ENCODE data around the gene TPSG1.
"Not testable (repeated sequence)": the region's sequence is repeated elsewhere in the genome, so short reads cannot be mapped to it uniquely, and the experiment has no call there.

TPSG1 gene

DNA sequence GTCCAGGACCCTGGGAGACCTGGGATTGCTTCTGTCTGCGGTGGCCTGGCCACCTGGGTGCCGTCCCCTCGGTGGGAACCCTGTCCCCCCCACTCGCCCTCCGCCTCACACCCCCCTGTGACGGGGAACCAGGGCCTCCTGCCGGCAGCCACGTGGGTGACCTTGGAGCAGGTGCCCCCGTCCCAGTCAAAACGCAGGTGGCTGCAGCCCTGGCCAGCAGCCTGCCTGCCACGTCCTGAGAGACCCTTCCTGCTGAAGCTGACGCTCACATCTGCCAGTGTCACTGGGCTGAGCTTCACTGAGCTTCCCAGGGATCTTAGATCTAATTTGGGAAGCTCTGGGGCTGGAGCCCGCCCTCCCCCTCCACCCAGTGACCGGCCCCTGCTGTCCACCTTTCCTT, 1.6 kb upstream of the TPSG1 start:
- not testable (repeated sequence) for DNase-seq (ENCODE audit: insufficient read length); FAIRE-seq

DNA sequence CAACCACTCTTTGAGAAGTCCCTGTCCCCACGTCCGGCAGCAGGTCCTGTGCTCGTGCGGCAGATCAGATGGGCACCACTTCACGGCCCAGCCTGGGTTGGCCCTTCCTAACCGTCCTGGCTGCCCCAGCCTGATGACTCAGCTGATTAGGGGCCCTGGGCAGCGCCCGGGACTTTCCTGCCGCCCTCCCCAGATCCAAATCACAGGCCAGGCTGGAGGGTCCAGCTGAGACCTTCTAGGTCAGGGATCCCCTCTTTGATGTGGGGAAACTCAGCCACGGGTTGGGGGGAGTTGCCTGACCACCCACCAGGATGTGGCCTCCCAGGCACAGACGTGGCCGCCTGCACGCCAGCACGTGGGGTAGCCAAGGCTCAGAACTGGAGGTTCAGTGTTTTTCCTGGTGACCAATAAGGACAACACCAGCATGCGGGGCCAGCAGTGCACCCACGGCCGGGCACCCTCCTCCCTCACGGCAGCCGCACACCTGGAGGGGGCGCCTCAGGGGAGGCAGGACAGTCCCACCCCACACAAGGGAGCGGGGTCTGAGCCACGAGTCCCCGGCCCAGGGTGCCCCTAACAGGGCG, 752 bp upstream of the TPSG1 start:
- not testable (repeated sequence) for FAIRE-seq; DNase-seq (ENCODE audit: insufficient read length)

DNA sequence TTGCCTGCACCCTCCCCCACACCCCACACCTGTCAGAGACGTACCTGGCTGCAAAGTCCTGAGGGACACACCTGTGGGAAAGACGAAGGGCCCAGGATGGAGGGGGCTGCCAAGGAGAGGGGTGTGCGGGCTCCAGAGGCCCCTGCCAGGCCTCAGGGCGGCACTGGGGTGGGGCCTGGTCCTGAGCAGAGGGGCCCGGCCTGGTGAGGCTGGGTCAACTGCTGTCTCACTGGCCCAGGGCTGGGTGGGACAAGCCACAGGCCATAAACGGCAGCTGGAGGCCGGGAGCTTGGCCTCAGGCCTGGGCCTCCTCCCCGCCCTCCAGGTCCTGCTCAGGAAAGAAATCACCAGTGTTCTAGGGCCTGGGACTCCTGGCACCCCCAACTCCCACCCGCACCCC, 510 bp downstream of the TPSG1 start:
- DNase-seq (ENCODE audit: insufficient read length), result no peak
- FAIRE-seq, result no peak
- TF ChIP-seq POLR2A (IDR thresholded peaks at IDR 0.05; ENCODE audit: low read depth, low read length), result no peak
- no peak for TF ChIP-seq POLR2AphosphoS5 (IDR thresholded peaks at IDR 0.05; ENCODE audit: low read depth, low read length)
- TF ChIP-seq TAF1 (IDR thresholded peaks at IDR 0.05; ENCODE audit: borderline replicate concordance, low read depth, low read length), result no peak

DNA sequence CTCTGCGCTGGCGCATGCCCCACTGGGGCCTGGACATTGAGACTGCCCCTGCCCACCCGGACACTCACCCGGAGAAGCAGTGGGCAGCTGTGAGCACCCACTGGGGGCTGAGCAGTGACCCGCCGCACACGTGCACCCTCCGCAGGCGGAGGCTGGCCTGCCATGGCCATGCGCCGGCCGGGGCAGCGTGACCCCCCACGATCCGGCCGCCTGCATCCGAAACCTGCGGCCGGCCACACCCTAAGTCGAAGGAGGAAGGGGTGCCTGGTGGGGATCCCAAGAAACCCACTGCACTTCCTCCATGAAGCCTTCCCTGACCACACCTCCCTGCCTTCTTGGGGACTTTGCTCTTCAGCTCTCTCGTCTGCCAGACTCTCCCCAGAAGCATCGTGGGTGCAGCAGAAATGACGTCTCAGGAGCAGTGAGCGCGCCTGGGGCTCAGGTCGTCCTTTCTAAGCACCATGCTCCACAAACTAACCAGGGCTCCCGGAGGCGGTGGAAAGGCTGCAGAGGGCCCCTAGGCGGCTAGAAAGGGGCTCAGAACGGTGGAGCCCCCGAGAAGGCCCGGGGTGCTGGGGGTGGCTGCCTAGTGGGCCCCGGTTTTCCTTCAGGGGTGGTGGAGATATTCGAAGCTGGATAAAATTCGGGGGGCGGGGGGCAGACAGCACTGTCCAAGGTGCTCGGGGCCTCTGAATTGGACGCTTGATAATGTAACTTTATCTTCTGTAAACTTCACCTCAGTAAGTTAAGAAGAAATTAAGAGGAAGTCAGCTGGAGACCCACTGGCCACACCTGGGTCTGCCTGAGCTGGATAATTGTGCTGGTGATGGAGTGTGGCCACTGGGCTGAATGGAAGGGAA, 1.5 kb downstream of the TPSG1 start:
- DNase-seq (ENCODE audit: insufficient read length) (no peak), FAIRE-seq (no peak)
- TF ChIP-seq POLR2AphosphoS5 (IDR thresholded peaks at IDR 0.05; ENCODE audit: low read depth, low read length), result no peak
- TF ChIP-seq POLR2A (IDR thresholded peaks at IDR 0.05; ENCODE audit: low read depth, low read length), result no peak
- no peak for TF ChIP-seq TAF1 (IDR thresholded peaks at IDR 0.05; ENCODE audit: borderline replicate concordance, low read depth, low read length)

DNA sequence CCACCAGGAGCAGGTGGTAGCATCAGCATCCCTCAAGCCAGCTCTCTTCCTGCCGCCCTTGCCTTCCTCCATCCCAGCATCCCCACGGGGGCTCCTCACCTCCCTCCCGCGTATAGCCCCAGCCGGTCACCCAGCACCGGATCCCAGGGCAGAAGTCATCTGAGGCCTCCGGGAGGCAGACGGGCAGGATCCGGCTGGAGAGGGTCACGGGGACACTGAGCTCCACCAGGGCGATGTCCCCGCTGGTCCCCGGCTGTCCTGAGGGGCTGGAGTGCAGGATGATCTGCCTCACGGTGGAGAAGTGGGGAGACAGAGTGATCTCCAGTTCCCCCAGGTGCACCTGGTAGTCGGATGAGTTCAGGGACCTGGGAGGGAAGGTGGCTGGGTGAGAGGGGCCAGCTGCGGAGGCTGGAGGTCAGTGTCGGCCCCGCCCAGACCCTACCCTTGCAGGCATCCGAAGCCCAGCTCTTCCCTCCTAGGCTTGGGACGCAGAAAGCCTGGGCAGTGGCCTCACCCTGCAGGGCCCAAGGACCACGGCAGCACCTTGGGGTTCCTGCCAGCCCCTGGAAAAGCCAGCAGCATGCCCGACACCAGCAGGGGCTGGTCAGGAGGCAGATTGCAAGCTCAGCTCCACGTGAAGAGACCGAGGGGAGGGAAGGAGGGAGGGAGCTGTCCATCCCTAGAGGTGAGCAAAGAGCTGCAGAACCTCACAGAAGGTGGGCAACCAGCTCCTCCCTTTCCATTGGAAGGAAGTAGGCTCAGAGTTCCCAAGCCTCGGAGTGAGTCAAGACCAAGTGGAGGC, 2.3 kb downstream of the TPSG1 start:
- TF ChIP-seq POLR2A (IDR thresholded peaks at IDR 0.05; ENCODE audit: low read depth, low read length), result no peak
- no peak for TF ChIP-seq POLR2AphosphoS5 (IDR thresholded peaks at IDR 0.05; ENCODE audit: low read depth, low read length)
- TF ChIP-seq TAF1 (IDR thresholded peaks at IDR 0.05; ENCODE audit: borderline replicate concordance, low read depth, low read length), result no peak
- FAIRE-seq, result no peak
- DNase-seq (ENCODE audit: insufficient read length), result no peak

DNA sequence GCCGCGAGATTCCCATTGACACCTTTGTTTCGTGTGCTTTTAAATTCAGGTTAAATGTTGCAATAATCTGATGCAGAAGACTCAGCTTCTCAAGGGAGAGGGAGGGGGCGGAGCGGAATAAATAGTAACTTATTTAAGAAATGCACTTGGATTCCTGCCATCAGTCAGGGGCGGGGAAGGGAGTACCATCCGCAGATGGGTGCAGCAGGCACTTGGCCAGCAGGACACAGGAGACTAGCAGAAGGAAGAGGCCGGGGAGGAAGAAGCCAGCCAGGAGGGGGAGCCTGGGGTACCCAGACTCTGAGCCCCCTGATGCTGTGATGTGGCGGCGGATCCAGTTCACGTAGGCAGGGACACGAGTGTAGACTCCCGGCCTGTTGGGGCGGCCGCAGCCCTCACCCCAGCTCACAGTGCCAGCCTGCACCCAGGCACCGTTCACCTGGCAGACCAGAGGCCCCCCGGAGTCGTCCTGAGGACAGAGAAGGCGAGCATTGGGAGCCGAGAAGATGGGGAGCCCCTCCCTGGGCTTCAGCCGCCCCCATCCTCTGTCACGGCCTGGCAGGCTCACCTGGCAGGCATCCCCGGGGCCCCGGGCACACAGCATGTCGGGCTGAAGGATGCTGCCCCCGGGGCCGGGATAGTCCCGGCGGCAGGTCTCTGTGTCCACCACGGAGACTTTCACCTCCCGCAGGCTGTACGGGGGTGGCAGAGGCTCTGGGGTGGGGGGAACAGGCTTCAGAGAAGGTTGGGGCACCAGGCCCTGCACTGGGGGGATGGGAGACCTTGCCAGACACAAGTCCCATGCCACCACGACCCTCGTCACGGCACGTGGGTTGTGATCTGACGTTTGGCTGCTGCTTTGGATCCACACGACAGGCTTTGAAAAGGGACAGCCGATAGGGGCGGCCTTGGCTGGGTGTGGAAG, 3.2 kb downstream of the TPSG1 start:
- TF ChIP-seq POLR2AphosphoS5 (IDR thresholded peaks at IDR 0.05; ENCODE audit: low read depth, low read length) (no peak), POLR2A (IDR thresholded peaks at IDR 0.05; ENCODE audit: low read depth, low read length) (no peak), TAF1 (IDR thresholded peaks at IDR 0.05; ENCODE audit: borderline replicate concordance, low read depth, low read length) (no peak)
- no peak for DNase-seq (ENCODE audit: insufficient read length)
- no peak for FAIRE-seq

DNA sequence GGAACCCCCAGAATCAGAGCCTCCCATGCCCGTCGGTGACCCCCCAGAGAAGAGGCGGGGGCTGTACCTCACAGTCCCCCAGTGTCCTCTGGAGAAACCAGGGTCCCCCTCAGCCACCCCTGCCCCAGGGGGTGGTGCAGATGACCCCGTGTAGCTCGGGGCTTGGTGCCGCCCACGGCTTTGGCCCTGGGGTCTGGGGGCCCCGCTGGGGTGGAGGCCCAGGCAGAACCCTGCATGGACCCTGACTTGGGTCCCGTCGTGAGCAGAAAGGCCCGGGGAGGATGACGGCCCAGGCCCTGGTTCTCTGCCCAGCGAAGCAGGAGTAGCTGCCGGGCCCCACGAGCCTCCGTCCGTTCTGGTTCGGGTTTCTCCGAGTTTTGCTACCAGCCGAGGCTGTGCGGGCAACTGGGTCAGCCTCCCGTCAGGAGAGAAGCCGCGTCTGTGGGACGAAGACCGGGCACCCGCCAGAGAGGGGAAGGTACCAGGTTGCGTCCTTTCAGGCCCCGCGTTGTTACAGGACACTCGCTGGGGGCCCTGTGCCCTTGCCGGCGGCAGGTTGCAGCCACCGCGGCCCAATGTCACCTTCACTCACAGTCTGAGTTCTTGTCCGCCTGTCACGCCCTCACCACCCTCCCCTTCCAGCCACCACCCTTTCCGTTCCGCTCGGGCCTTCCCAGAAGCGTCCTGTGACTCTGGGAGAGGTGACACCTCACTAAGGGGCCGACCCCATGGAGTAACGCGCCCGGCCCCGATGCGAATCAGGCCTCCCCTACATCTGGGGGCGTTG, 4.0 kb downstream of the TPSG1 start:
- DNase-seq (ENCODE audit: insufficient read length) (no peak), FAIRE-seq (no peak)

DNA sequence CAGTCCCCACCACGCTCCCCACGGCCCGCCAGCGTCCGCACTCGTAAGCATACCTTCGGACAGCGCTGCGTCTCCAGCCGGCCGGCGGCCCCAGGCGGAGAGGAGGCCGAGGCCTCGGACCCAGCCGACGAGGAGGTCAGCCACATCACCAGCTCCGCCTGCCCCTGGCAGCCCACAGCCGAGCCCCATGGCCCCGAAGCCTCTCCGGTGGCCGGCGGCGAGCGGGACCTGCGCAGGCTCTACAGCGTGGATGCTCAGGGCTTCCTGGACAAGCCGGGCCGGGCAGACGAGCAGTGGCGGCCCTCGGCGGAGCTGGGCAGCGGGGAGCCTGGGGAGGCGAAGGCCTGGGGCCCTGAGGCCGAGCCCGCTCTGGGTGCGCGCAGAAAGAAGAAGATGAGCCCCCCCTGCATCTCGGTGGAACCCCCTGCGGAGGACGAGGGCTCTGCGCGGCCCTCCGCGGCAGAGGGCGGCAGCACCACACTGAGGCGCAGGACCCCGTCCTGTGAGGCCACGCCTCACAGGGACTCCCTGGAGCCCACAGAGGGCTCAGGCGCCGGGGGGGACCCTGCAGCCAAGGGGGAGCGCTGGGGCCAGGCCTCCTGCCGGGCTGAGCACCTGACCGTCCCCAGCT, 4.9 kb downstream of the TPSG1 start:
- DNase-seq (ENCODE audit: insufficient read length), result no peak
- no peak for TF ChIP-seq POLR2AphosphoS5 (IDR thresholded peaks at IDR 0.05; ENCODE audit: low read depth, low read length)
- TF ChIP-seq POLR2A (IDR thresholded peaks at IDR 0.05; ENCODE audit: low read depth, low read length), result no peak
- no peak for TF ChIP-seq TAF1 (IDR thresholded peaks at IDR 0.05; ENCODE audit: borderline replicate concordance, low read depth, low read length)
- FAIRE-seq, result no peak

More for the DNA sequence above, 4.0 kb downstream of the TPSG1 start:
- TF ChIP-seq TAF1 (IDR thresholded peaks at IDR 0.05; ENCODE audit: borderline replicate concordance, low read depth, low read length) (no peak), POLR2A (IDR thresholded peaks at IDR 0.05; ENCODE audit: low read depth, low read length) (no peak), POLR2AphosphoS5 (IDR thresholded peaks at IDR 0.05; ENCODE audit: low read depth, low read length) (no peak)

DNA sequence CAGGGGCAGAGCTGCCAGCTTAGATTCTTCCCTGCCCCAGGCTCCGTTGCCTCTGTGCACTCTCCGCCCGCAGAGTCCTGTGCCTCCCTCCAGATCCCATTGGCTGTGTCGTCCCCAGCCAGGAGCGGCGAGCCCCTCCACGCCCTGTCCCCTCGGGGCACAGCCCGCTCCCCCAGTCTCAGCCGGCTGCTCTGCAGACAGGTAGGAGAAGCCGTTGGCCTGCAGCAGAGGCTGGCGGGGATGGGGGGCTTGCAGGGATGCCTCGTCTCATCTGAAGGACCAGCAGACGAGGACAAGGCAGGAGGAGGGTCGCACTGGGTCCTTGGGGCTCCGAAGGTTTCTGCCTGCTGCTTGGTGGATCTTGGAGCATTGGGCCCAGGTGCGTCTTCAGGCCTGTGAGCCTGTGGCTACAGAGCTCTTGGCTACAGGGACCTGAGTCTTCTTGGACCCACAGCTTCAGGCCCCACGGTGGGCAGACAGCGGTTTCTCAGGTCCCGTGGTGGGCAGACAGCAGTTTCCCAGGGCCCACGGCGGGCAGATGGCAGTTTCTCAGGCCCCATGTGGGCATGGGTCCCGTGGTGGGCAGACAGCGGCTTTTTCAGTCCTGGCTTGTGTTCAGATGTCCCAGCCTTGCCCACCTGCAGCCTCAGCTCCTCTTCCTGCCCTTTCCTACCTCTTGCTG, 6.0 kb downstream of the TPSG1 start:
- TF ChIP-seq POLR2AphosphoS5 (IDR thresholded peaks at IDR 0.05; ENCODE audit: low read depth, low read length) (no peak), TAF1 (IDR thresholded peaks at IDR 0.05; ENCODE audit: borderline replicate concordance, low read depth, low read length) (no peak), POLR2A (IDR thresholded peaks at IDR 0.05; ENCODE audit: low read depth, low read length) (no peak)
- FAIRE-seq, result no peak
- DNase-seq (ENCODE audit: insufficient read length), result no peak

Data from GM12892 (cell line).